ENCODE data around the gene ZC3H12A.

The ZC3H12A gene

GRCh38 chr1:37533317-37534093 is 59.1 kb downstream of the ZC3H12A start:
- DNase-seq (ENCODE audit: extremely low read depth, low read depth) = no peak
- TF ChIP-seq CTCF (IDR thresholded peaks at IDR 0.05; ENCODE audit: low read depth, low read length) = no peak
